Activated CD4-positive, alpha-beta T cell treated with anti-CD3 and anti-CD28 coated beads, Interleukin-2, amount 10 ng/mL, durations not matched to agents 7 days and 5 days (primary cell): ENCODE results near the gene PREX1. TPM values are rescaled to one million over a fixed set of nuclear protein-coding genes. Genes with fewer than 3 reads are reported as not detected.

Experiments used
- CTCF ChIA-PET: fragments of 350-600 bp; sonication (Branson Sonifier 250); formaldehyde crosslinking; loops from one replicate; lab custom pipeline; 2021; ENCODE audit warnings: antibody characterized with exemption; lab: Charles Lee
- POLR2A ChIA-PET: fragments of 350-600 bp; sonication (Branson Sonifier 250); formaldehyde crosslinking; loops from one replicate; lab custom pipeline; 2021; ENCODE audit warnings: antibody characterized with exemption; lab: Charles Lee
- DNase-seq: peaks from one replicate; pipeline ENCODE4 v3.0.0-alpha.2; 2020
- H3K27ac Mint-ChIP-seq: one replicate; pipeline ENCODE4 v1.8.0; 2021; ENCODE audit warnings: mild to moderate bottlenecking, moderate library complexity, mixed read lengths
- H3K27me3 Mint-ChIP-seq: one replicate; pipeline ENCODE4 v1.8.0; 2021; ENCODE audit warnings: mixed read lengths
- H3K36me3 Mint-ChIP-seq: one replicate; pipeline ENCODE4 v1.8.0; 2021; ENCODE audit warnings: low read depth, mixed read lengths
- H3K4me1 Mint-ChIP-seq: one replicate; pipeline ENCODE4 v1.8.0; 2021; ENCODE audit warnings: mixed read lengths
- H3K4me3 Mint-ChIP-seq: one replicate; pipeline ENCODE4 v1.8.0; 2021; ENCODE audit warnings: mild to moderate bottlenecking, moderate library complexity, mixed read lengths
- H3K9me3 Mint-ChIP-seq: one replicate; pipeline ENCODE4 v1.8.0; 2021; ENCODE audit warnings: mixed read lengths
- total RNA-seq, 2 experiments: library from RNA; stranded (reverse); gene quantifications; one replicate each; pipeline ENCODE4 v1.2.3, GENCODE V29; 2021

The PREX1 gene
- total RNA-seq, 2 experiments from 2014 or later: 81.0 to 86.1 TPM

DNA sequence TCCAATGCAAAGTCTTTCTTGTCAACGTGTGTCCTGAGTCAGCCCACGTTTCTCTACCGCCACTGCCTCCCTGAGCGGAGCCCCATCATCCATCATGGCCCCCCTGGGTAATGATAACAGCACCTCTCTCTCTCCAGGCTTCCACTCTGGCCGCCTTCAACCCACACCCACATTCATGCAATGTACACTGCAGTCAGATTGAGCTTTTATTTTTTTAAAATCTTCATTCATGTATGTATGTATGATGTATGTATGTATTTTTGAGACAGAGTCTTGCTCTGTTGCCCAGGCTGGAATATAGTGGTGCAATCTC lies 245.2 kb downstream of the PREX1 start:
- DNase-seq: no peak
- Mint-ChIP-seq H3K27ac (no peak overlapping the region), H3K36me3 (no peaks in the 10 kb centered on the region), H3K4me3 (no peak overlapping the region), H3K4me1 (no peaks in the 10 kb centered on the region), H3K9me3 (no peaks in the 10 kb centered on the region), H3K27me3 (peaks cover 9% of the 10 kb centered on the region)
- ChIA-PET POLR2A (no interaction called here), CTCF (no interaction called here)

DNA sequence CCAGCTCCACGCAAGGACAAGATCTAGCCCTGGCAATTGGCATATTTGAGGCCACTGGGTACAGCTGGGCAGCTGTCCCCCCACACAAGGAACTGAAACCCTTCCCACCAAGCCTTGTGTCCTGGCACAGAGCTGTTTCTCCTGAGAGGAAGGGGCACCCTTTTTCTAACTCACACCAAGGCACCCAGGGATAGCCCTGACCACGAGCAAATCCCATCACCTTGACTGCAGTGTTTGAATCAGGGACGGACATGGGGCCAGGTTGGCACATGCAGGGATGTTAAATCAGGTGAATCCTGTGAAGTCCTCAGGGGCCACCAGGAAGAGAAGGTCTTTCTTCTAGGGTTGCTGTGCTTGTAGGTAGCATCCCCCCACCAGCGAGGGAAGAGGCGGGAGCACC lies 246.6 kb downstream of the PREX1 start:
- Mint-ChIP-seq H3K4me3 (no peak overlapping the region), H3K9me3 (no peaks in the 10 kb centered on the region), H3K4me1 (no peaks in the 10 kb centered on the region), H3K27me3 (peaks cover 9% of the 10 kb centered on the region), H3K27ac (no peak overlapping the region), H3K36me3 (no peaks in the 10 kb centered on the region)
- ChIA-PET POLR2A (no interaction called here), CTCF (no interaction called here)
- DNase-seq: no peak

DNA sequence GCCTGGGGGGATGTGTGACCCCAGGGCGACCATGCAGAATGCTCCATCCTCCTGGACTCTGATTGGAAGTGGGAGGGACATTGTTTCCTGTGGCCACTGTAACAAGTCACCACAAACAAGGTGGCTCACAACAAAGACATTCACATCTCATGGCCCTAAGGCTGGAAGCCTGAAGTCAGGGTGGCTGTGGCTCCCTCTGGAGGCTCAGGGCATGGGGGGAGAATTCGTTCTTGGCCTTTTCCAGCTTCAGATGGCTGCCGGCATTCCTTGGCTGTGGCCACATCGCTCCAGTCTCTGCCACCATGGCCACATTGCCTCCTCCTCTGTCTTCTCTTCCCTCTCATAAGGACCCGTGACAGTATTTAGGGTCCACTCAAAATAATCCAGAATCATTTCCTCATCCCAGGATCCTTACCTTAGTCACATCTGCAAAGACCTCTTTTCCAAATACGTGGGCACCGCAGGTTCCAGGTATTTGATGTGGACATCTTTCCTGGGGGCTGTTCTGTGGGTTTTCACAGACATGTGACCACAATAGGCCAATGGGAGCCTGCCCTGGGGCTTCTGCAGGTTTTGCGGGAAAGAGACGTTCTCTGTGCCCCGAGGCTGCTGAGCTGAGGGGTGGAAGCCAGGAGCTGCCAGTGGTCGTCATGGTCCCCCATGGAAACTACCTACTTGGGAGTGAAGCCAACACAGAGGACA lies 249.3 kb downstream of the PREX1 start:
- DNase-seq: no peak
- CTCF ChIA-PET: no interaction called here
- Mint-ChIP-seq H3K9me3 (no peaks in the 10 kb centered on the region), H3K4me1 (no peaks in the 10 kb centered on the region), H3K27ac (no peak overlapping the region), H3K27me3 (peaks cover 5% of the 10 kb centered on the region), H3K36me3 (no peaks in the 10 kb centered on the region), H3K4me3 (no peak overlapping the region)
- POLR2A ChIA-PET: no interaction called here

DNA sequence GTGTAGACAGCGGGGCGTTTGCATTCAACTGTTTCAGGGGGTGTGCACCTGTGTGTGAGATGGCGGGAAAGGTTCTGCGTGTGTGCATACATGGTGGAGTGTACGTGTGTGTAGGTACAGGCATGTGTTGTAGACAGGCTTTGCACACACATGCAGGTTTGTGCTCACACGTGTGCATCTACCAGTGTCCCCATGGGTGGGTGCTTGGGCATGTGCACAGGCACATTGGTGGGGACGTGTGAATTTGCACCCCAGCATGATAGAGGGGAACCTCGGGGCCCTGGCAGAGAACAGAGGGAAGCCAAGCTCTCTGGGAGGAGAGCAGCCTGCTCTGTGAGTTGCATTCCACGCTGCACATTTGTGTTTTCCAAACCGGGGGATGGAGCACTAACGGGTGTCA lies 250.2 kb downstream of the PREX1 start:
- no peak overlapping the region for H3K27ac Mint-ChIP-seq
- no peak for DNase-seq
- no peaks in the 10 kb centered on the region for H3K36me3 Mint-ChIP-seq
- H3K27me3 Mint-ChIP-seq: peaks cover under 1% of the 10 kb centered on the region
- ChIA-PET CTCF (no interaction called here), POLR2A (no interaction called here)
- no peaks in the 10 kb centered on the region for H3K9me3 Mint-ChIP-seq
- no peaks in the 10 kb centered on the region for H3K4me1 Mint-ChIP-seq
- no peak overlapping the region for H3K4me3 Mint-ChIP-seq

DNA sequence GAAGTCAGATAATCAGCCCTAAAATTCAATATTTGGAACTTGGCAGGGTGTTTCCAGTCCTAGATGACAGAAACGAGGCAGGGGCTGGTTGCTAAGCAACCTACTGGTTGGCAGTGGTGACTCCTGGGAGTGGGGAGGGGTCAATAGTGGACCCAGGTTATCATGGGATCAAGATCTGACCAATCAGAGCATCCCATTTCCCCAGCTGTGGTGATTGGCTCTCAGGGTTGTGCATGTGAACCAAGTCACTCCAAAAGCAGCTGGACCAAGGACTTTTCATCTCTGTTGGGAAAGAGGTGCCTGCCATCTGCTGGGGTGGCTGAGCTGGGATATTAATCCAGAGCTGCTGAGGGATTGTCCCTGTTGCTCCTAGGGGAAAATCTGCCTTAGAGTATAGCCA lies 253.4 kb downstream of the PREX1 start:
- Mint-ChIP-seq H3K27ac (no peak overlapping the region), H3K4me3 (no peak overlapping the region), H3K36me3 (no peaks in the 10 kb centered on the region), H3K9me3 (no peaks in the 10 kb centered on the region), H3K4me1 (no peaks in the 10 kb centered on the region), H3K27me3 (no peaks in the 10 kb centered on the region)
- DNase-seq: no peak
- POLR2A ChIA-PET: no interaction called here
- CTCF ChIA-PET: no interaction called here

Other genes starting within 250 kb of the PREX1 start
- 10 to 100 TPM; 20.0 to 22.0 TPM for gene ARFGEF2, start 93.7 kb upstream of the PREX1 start, total RNA-seq
- gene CSE1L, start 218.3 kb upstream of the PREX1 start, total RNA-seq: 10 to 100 TPM; 85.1 to 98.4 TPM